Measurements from ENCODE around the gene TMBIM1. TPM values are rescaled to one million over a fixed set of nuclear protein-coding genes. Genes with fewer than 3 reads are reported as not detected.
A peak's percentile ranks its signal among the peaks of the same experiment; 100 is the strongest.

Gene TMBIM1
- total RNA-seq, 1 experiment from 2014 or later = 187 TPM

DNA sequence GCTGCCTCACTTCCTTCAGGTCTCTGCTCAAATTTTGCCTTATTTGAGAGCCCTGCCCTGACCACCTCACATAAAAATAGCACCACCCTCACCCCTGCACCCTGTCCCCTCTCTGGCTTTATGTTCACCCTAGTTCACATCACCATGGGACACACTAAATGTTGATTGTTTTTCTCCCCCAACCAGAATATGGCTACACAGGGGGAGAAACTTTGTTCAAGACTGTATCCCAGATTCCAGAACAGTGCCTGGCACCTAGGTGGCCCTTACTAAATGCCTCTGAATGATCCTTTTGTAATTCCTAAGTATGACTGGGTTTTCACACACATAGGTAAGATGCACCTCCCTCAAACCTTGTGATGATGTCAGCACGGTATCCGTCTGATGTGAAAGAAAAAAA is 36.0 kb upstream of the TMBIM1 start:
- Histone ChIP-seq H4K20me1 (ENCODE audit: insufficient read depth) (no peaks in the 10 kb centered on the region), H3K4me2 (no peak overlapping the region), H3K9me3 (ENCODE audit: insufficient read depth, low read depth) (no peaks in the 10 kb centered on the region), H3K27me3 (ENCODE audit: insufficient read depth, low read depth) (no peaks in the 10 kb centered on the region), H3K4me3 (no peak overlapping the region), H3K9me2 (ENCODE audit: insufficient read depth) (no peaks in the 10 kb centered on the region), H2AFZ (no peak overlapping the region), H3K27ac (no peak overlapping the region), H3K79me2 (ENCODE audit: low read depth) (peaks cover 25% of the 10 kb centered on the region), H3F3A (ENCODE audit: insufficient read depth, low read depth) (peaks cover 13% of the 10 kb centered on the region), H3K4me1 (replicated peaks; ENCODE audit: insufficient read depth) (peaks cover 20% of the 10 kb centered on the region), H3K36me3 (ENCODE audit: low read depth) (no peaks in the 10 kb centered on the region)
- TF ChIP-seq, protein P1, sequence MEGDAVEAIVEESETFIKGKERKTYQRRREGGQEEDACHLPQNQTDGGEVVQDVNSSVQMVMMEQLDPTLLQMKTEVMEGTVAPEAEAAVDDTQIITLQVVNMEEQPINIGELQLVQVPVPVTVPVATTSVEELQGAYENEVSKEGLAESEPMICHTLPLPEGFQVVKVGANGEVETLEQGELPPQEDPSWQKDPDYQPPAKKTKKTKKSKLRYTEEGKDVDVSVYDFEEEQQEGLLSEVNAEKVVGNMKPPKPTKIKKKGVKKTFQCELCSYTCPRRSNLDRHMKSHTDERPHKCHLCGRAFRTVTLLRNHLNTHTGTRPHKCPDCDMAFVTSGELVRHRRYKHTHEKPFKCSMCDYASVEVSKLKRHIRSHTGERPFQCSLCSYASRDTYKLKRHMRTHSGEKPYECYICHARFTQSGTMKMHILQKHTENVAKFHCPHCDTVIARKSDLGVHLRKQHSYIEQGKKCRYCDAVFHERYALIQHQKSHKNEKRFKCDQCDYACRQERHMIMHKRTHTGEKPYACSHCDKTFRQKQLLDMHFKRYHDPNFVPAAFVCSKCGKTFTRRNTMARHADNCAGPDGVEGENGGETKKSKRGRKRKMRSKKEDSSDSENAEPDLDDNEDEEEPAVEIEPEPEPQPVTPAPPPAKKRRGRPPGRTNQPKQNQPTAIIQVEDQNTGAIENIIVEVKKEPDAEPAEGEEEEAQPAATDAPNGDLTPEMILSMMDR (conservative IDR thresholded peaks at IDR 0.05) = no peak
- TF ChIP-seq EZH2 (IDR thresholded peaks at IDR 0.05; ENCODE audit: low read depth) = no peak
- intact Hi-C loops (cut with micrococcal nuclease; ENCODE audit: unreplicated experiment) = no loop called here
- CTCF ChIA-PET = interaction anchor here (0.6 kb wide), 1 partner anchor 69 kb away, joined by 5 read pairs; no protein-coding TSS in a partner anchor
- POLR2A ChIA-PET (ENCODE audit: unreplicated experiment) = interaction anchor here (0.6 kb wide), 1 partner anchor 32 kb away, joined by 8 read pairs; no protein-coding TSS in a partner anchor
- no TSS peak for BruUV-seq (replicated peaks)
- DNase-seq = no peak

DNA sequence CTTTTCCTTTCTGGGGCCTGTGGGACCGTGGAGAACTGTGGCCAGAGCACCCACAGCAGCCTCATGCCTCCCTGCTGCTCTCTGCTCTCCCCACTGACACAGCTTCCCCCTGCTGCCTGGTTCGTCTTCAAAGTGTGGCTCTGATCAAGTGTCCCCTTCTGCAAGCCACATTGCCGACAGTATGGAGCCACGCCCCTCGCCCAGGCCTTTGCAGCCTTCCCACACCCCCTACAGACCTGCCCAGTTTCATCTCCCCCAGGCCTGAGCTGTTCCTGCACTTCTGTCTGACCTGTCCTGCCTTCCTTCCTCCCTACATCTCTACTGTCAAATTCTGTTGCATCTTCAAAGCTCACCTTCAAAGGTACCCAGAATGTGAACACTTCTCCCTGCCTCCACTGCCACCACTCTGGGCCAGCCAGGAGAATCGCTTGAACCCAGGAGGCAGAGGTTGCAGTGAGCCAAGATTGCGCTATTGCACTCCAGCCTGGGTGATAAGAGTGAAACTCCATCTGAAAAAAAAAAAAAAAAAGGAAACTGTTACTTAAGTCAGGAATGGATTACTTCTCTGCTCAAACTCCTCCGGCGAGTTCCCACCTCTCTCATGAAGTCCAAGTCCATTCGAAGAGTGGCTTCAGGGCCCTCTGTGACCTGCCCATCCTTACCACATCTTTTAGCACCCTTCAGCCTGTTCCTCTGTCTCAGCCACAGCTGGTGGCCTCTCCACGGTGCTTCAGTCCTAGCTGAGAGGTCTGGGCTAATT is 35.3 kb upstream of the TMBIM1 start:
- TF ChIP-seq, protein P1 (conservative IDR thresholded peaks at IDR 0.05) = no peak
- no peak for TF ChIP-seq EZH2 (IDR thresholded peaks at IDR 0.05; ENCODE audit: low read depth)
- no peak overlapping the region for H3K4me2 ChIP-seq
- H3K27me3 ChIP-seq (ENCODE audit: insufficient read depth, low read depth) = no peaks in the 10 kb centered on the region
- ChIA-PET POLR2A (ENCODE audit: unreplicated experiment) (no interaction called here), CTCF (no interaction called here)
- intact Hi-C loops (cut with micrococcal nuclease; ENCODE audit: unreplicated experiment) = no loop called here
- no peak overlapping the region for H2AFZ ChIP-seq
- no peak overlapping the region for H3K27ac ChIP-seq
- peaks cover 20% of the 10 kb centered on the region for H3K4me1 ChIP-seq (replicated peaks; ENCODE audit: insufficient read depth)
- peaks cover 25% of the 10 kb centered on the region for H3K79me2 ChIP-seq (ENCODE audit: low read depth)
- H4K20me1 ChIP-seq (ENCODE audit: insufficient read depth) = no peaks in the 10 kb centered on the region
- no peaks in the 10 kb centered on the region for H3K36me3 ChIP-seq (ENCODE audit: low read depth)
- H3K4me3 ChIP-seq = no peak overlapping the region
- no peaks in the 10 kb centered on the region for H3K9me3 ChIP-seq (ENCODE audit: insufficient read depth, low read depth)
- no peaks in the 10 kb centered on the region for H3K9me2 ChIP-seq (ENCODE audit: insufficient read depth)
- BruUV-seq (replicated peaks) = no TSS peak
- peaks cover 13% of the 10 kb centered on the region for H3F3A ChIP-seq (ENCODE audit: insufficient read depth, low read depth)
- DNase-seq = no peak

DNA sequence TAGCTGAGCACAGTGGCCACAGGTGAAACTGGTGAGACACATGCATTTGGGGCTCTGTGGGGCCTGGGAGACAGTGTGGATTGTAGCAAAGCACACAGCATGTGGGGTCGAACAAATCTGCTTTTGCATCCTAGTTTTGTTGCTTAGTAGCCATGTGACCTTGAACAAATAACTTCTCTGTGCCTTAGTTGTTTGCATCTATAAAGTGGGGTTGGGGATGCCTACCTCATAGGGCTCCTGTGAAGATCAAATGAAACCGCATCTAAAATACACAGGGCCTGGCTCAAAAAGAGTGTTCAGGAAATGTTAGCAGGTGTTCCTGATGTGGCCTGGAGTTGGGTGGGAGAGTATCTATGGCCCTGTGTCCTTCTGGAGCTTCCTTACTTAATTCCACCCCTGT is 34.0 kb upstream of the TMBIM1 start:
- H4K20me1 ChIP-seq (ENCODE audit: insufficient read depth) = no peaks in the 10 kb centered on the region
- no peak overlapping the region for H2AFZ ChIP-seq
- no peaks in the 10 kb centered on the region for H3K36me3 ChIP-seq (ENCODE audit: low read depth)
- no peaks in the 10 kb centered on the region for H3K9me2 ChIP-seq (ENCODE audit: insufficient read depth)
- peaks cover 24% of the 10 kb centered on the region for H3F3A ChIP-seq (ENCODE audit: insufficient read depth, low read depth)
- H3K79me2 ChIP-seq (ENCODE audit: low read depth) = peaks cover 25% of the 10 kb centered on the region
- no peak for DNase-seq
- no TSS peak for BruUV-seq (replicated peaks)
- H3K27ac ChIP-seq = no peak overlapping the region
- no peak overlapping the region for H3K4me3 ChIP-seq
- ChIA-PET POLR2A (ENCODE audit: unreplicated experiment) (no interaction called here), CTCF (no interaction called here)
- H3K4me2 ChIP-seq = peak overlapping the region; percentile 88; the same call in 1 of the 2 replicates
- H3K27me3 ChIP-seq (ENCODE audit: insufficient read depth, low read depth) = no peaks in the 10 kb centered on the region
- no peaks in the 10 kb centered on the region for H3K9me3 ChIP-seq (ENCODE audit: insufficient read depth, low read depth)
- peaks cover 29% of the 10 kb centered on the region for H3K4me1 ChIP-seq (replicated peaks; ENCODE audit: insufficient read depth)
- TF ChIP-seq EZH2 (IDR thresholded peaks at IDR 0.05; ENCODE audit: low read depth) = no peak
- TF ChIP-seq, protein P1 (conservative IDR thresholded peaks at IDR 0.05) = no peak
- intact Hi-C loops (cut with micrococcal nuclease; ENCODE audit: unreplicated experiment) = no loop called here
